Kidney capillary endothelial cell (primary cell): Measurements from ENCODE around the gene EPB41L1.
A peak's percentile ranks its signal among the peaks of the same experiment; 100 is the strongest.

Source experiments
- DNase-seq: peaks from one replicate; pipeline ENCODE4 v3.0.0-alpha.2; 2018; ENCODE audit warnings: low spot score

Gene EPB41L1

DNA sequence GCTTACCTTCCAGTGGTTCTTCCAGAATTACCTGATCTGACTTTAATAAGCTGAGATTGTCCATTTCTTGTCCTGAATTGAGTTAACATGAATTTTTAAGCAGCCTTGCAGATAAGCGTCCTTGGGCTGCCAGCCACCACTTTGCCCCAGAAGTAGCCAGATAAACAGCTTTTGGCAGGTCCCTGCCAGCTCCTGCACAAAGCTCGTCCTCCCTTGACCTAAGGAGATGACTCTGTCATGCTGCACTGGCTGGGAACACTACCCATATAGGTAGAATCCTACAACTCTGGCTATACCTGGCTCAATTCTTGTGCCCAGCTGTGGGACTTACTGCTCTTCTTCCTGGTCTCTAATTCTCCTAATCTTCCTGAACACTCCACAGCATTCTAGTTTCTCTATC is 42.1 kb downstream of the EPB41L1 start:
- DNase-seq = no peak

- DNase-seq = no peak
These were observed 42.7 kb downstream of the EPB41L1 start for GRCh38 chr20:36197271-36197670.

DNA sequence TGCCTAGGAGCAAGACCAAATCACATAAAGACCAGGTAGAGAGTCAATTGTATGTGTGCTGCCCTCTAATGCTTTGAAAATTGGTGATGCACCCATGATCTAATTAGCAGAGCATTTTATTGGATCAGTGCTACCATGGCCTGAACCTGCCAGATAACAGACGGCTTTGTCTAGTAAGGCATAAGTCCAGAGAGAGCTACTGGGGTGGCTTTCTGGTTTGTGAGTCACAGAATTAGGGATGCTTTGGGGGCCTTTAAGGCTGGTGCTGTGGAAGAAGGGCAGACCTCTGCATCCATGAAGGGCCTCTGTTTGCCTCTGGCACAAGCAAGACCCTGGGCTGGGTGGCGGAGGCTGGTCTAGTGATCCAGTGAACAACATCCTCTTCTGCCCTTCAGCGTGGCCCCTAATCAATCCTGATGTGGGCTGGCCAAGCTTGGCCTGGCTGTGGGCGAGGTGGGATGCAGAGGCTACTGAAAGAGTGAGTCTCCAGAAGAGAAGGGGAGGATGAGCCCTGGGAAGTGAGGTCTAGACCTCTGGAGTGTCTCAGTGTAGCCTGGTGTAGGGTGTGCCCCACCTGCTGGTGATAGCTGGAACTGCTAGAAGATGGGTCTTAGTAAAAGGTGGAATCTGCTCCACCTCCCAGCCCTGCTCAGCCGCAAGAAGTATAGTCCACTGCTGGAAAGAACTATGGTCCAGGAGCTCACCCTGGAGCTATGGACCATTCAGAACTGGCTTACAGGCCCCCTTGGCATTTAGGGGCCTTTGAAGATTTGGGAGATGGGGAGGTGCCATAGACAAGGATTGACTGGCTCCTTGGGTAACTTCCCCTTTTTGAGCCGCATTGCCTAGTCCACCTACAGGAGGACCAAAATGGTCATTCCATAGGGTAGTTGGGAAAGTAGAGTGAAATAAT is 45.1 kb downstream of the EPB41L1 start:
- DNase-seq = peak; percentile 68

GRCh38 chr20:36200451-36200850 is 45.9 kb downstream of the EPB41L1 start:
- DNase-seq = no peak

DNA sequence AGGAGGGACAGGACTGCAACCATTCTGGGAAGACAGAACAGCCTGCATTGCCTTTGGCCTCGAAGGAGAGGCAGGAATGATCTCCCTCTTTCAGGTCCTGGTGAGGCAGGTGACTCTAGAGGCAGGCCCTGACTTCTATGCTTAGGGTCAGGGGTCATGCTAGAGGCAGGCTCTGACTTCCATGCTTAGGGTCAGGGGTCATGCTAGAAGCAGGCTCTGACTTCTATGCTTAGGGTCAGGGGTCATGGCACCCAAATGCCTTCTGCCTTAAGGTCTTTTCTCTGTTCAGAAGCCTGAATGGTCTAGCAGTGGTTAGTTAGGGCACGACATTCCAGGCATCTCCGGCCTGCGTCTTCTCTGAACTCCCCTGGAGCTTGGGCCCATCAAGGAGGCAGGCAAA is 46.7 kb downstream of the EPB41L1 start:
- no peak for DNase-seq

GRCh38 chr20:36202891-36203338 is 48.4 kb downstream of the EPB41L1 start:
- DNase-seq = peak; percentile 54

GRCh38 chr20:36203861-36204260 is 49.3 kb downstream of the EPB41L1 start:
- no peak for DNase-seq

DNA sequence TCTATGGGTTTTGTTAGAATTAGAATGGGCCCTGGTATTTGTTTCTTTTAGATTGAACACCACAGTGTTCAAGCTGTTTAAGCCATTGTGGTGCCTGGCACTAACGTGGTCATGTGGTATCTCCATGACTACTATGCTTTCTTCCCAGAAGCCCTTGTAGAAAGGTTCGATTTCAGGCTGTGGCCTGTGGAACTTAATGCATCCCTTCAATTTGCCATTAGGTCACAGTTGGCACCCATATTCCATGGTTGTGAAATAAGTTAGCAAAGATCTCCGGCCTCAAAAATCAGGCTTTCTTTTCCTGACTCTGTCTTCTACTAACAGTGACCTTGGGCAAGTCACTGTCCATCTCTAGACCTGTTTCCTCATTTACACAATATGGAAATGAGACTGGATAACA is 50.5 kb downstream of the EPB41L1 start:
- DNase-seq = no peak

DNA sequence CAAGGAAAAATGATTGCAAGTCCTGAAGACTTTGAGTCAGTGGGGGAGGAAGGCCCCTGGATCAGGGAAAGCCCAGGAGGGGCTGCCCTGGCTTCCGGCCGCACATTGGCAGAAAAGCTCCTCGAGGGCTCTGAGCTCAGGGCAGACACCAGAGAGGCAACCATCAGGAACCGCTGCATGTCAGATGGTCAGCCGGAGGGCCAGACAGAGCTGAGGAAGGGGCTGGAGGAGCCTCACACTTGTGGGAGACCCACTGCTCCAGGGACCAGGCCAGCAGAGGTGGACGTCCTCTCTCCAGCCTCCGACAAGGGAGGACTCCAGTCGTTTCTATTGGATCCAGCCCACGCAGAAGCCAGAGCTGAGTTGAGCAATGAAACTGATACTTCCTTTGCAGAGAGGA is 51.5 kb downstream of the EPB41L1 start:
- DNase-seq = no peak

DNA sequence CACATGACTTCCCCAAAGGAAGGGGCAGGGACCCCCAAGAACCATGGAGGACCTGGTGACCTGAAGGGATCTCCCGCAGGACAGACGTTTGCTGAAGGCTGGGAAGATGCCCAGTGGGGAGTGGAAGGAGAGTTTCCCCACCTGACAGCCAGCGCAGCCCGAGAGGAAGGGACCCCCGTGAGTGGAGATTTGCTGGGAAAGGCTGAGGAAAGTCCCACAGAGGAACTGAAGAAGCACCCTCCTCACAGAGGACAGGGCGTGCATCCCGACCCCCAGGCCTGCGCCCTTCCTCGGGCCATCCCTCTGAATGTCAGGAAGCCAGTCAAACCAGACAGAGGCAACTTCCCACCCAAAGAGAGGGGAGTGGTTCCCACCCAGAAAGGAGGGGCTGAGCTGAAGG is 52.1 kb downstream of the EPB41L1 start:
- no peak for DNase-seq

GRCh38 chr20:36207602-36208001 is 53.1 kb downstream of the EPB41L1 start:
- no peak for DNase-seq

DNA sequence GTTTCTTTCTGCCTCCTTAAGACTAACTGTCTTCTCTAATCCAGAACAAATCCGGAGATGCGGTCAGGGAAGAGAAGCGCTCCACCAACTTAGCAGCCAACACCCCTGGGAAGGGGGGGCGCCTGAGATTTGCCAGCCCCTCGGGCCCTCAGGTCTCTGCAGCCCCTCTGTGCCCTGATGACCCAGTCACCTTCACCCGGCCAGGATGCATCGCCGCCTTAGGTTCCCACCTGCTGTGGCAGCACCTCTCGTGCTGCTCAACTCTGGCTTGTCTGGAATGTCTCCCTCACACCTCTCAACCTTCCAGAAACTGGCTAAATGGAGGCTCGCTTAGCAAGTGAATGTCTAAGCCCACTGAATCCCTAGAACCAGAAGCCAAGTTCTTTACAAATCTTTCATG is 53.7 kb downstream of the EPB41L1 start:
- DNase-seq = no peak

DNA sequence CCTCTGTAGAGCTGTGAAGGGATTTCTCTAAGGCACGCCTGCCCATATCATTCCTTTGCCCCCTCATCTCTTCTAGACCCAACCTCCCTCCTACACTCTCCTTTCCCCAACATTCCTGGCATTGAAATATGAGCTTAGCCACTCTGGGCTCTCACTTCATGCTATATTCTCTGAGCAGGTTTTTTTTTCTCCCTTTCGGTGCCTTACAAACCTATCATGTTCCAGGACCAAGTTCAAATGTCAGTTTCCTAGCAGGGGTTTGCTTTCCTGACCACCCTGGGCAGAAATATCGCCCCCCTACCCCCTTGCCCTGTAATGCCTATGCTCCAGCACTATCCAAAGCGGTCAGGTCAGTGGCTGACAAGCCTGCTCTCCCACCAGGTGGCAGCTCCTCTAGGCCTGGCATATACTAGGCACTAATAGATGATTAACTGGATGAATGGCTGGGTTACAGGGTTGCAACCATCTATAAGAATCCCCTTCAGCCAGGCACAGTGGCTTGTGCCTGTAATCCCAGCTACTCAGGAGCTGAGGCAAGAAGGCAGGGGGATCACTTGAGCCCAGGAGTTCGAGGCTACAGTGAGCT is 56.0 kb downstream of the EPB41L1 start:
- DNase-seq = no peak

- DNase-seq = no peak
These were observed 58.8 kb downstream of the EPB41L1 start for GRCh38 chr20:36213362-36213761.

DNA sequence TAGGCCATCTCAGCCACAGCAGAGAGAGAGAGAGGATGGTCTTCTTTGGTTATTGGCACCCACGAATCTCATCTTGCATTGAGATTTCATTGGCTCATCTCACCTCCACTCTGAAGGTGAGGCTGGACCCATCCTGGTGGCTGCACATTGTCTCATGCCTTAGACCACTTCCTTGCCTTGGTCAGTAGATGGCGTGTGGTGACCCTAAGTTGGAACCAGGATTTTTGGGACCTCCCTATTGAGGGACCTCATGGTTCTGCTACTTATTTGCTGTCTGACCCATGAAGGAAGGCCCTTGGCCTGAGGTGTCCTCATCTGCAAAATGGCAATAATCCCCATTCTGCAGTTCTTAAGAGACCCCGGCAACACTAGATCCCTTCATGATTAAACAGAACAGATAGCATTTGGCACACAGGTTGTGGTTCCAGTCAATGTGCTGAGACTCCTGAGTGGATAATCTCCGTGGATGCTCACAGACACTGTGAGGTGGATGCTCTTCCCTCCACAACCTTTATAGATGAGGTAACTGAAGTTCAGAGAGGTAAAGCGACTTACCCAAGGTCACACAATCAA is 60.2 kb downstream of the EPB41L1 start:
- DNase-seq = no peak

GRCh38 chr20:36215778-36216177 is 61.2 kb downstream of the EPB41L1 start:
- no peak for DNase-seq

GRCh38 chr20:36216314-36217025 is 61.9 kb downstream of the EPB41L1 start:
- no peak for DNase-seq

DNA sequence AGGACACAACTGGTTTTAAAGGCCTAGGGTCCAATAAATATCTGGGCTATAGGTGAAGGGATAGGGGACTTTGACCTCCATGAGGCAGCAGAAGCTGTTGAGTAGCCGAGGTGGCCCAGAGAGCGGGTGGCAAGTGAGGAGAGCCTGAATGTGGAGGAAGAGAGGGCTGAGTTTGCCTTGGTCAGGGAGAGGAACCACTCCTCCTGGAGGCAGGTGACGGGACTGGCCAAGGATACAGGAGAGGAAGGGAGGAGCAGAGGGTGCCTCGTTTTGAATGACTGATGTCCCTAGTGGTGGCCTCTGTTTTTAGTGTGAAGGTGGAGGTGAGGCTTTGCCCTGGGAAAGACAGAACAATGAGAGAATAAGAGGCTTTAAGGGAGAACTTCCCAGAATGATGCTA is 62.7 kb downstream of the EPB41L1 start:
- no peak for DNase-seq

GRCh38 chr20:36218380-36219064 is 64.0 kb downstream of the EPB41L1 start:
- no peak for DNase-seq

DNA sequence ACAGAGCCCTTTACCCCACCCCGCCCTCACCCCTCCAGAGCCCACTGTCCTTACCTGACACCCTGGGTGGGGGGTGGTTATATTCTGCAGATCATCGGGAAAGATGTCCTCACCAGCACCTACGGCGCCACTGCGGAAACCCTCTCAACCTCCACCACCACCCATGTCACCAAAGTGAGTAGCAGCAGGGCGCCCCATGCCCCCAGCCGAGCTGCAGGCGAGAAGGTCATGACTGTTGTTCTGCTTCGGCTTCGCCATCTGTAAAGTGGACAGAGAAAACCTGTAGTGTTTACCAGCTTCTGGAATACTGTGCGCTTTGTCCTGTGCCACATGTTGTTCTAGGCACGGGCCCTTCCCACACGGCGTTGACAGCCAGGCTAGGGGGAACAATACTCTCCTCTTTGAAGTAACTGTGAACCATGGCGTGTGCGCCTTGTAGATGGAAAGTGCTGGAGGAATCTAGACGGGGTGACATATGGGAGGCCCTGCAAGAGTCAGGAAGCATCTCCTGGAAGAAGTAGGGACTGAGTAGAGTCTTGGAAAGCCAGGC is 65.2 kb downstream of the EPB41L1 start:
- no peak for DNase-seq

GRCh38 chr20:36225666-36226065 is 71.1 kb downstream of the EPB41L1 start:
- DNase-seq = no peak

GRCh38 chr20:36228770-36229169 is 74.2 kb downstream of the EPB41L1 start:
- DNase-seq = no peak
